PC-9 (cell line): Measurements from ENCODE around the gene AGMO.

ENCODE experiments used
- EZH2 ChIP-seq: fragments of 200-600 bp; sonication (generic); IDR thresholded peaks from 2 replicates; pipeline ENCODE4 v1.8.0; 2017; ENCODE audit warnings: antibody characterized with exemption, low read depth
- TF ChIP-seq, protein P1 (sequence below): fragments of 200-600 bp; sonication (generic); conservative IDR thresholded peaks from 2 replicates; pipeline ENCODE4 v1.6.1; 2017; ENCODE audit warnings: mixed run types, antibody characterized with exemption, mild to moderate bottlenecking, moderate library complexity

DNA sequence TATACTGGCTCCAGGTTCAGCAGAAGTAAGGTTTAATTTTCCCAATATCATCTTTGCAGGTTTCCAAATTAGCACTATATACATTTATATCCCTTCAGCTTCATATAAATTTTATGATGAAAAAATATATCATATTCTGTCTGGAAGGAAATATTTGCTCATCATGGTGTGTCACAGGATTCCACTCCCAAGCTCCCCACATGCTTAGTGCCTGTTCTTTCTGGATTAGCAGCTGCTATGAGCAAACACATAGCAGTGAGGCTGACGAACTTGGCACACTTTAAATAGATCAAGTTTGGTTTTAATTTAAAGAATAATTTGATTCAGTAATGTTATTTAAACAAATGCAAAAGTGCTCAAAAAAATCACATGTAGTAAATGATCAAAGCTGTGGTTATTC lies 251.9 kb downstream of the AGMO start:
- TF ChIP-seq, protein P1, sequence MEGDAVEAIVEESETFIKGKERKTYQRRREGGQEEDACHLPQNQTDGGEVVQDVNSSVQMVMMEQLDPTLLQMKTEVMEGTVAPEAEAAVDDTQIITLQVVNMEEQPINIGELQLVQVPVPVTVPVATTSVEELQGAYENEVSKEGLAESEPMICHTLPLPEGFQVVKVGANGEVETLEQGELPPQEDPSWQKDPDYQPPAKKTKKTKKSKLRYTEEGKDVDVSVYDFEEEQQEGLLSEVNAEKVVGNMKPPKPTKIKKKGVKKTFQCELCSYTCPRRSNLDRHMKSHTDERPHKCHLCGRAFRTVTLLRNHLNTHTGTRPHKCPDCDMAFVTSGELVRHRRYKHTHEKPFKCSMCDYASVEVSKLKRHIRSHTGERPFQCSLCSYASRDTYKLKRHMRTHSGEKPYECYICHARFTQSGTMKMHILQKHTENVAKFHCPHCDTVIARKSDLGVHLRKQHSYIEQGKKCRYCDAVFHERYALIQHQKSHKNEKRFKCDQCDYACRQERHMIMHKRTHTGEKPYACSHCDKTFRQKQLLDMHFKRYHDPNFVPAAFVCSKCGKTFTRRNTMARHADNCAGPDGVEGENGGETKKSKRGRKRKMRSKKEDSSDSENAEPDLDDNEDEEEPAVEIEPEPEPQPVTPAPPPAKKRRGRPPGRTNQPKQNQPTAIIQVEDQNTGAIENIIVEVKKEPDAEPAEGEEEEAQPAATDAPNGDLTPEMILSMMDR = no peak
- TF ChIP-seq EZH2 = no peak
